ENCODE results near the gene FAM184B.

Gene FAM184B

GRCh38 chr4:17589355-17589754 lies 192.1 kb downstream of the FAM184B start:
- no peaks in the 10 kb centered on the region for H3K9me3 ChIP-seq (ENCODE audit: control insufficient read depth, insufficient read depth, low read depth, low read length)
- H3K36me3 ChIP-seq (ENCODE audit: control insufficient read depth in 2 of 2, insufficient read depth in 1 of 2, low read length in 2 of 2) = peaks cover 0 to 82% of the 10 kb centered on the region in 2 experiments; a peak in 2 of 3 replicates
- H3K4me1 ChIP-seq (ENCODE audit: control insufficient read depth, insufficient read depth, low read length) = no peaks in the 10 kb centered on the region
- POLR2A ChIA-PET = no interaction called here
- H3K27ac ChIP-seq (ENCODE audit: extremely low read depth, low read depth, low read length) = no peak overlapping the region
- TF ChIP-seq HOXC10 (CRISPR knock-in tag; IDR thresholded peaks at IDR 0.05) = no peak
- TF ChIP-seq ZNF26 (tag by site-specific recombination; IDR thresholded peaks at IDR 0.05) = no peak
- TF ChIP-seq ZNF513 (tag by site-specific recombination; IDR thresholded peaks at IDR 0.05) = no peak
- no peak for TF ChIP-seq ZNF560 (tag by site-specific recombination; IDR thresholded peaks at IDR 0.05; ENCODE audit: borderline replicate concordance)
- TF ChIP-seq YY2 (tag by site-specific recombination; IDR thresholded peaks at IDR 0.05) = no peak
- no peak for TF ChIP-seq ZNF10 (tag by site-specific recombination; IDR thresholded peaks at IDR 0.05)
- TF ChIP-seq ZNF2 (tag by site-specific recombination; IDR thresholded peaks at IDR 0.05) = no peak
- no peak overlapping the region for H3K4me3 ChIP-seq (ENCODE audit: low read depth, low read length)
- CTCF ChIA-PET = interaction anchor here (1.1 kb wide), 1 partner anchor 1029 kb away, joined by 3 read pairs; no protein-coding TSS in a partner anchor

GRCh38 chr4:17587094-17587822 lies 194.2 kb downstream of the FAM184B start:
- Histone ChIP-seq H3K27ac (ENCODE audit: extremely low read depth, low read depth, low read length) (no peak overlapping the region), H3K4me1 (ENCODE audit: control insufficient read depth, insufficient read depth, low read length) (no peaks in the 10 kb centered on the region), H3K4me3 (ENCODE audit: low read depth, low read length) (no peak overlapping the region), H3K36me3 (ENCODE audit: control insufficient read depth in 2 of 2, insufficient read depth in 1 of 2, low read length in 2 of 2) (peaks cover 0 to 89% of the 10 kb centered on the region in 2 experiments; a peak in 2 of 3 replicates), H3K9me3 (ENCODE audit: control insufficient read depth, insufficient read depth, low read depth, low read length) (no peaks in the 10 kb centered on the region)
- ChIA-PET CTCF (no interaction called here), POLR2A (no interaction called here)
- no peak for TF ChIP-seq ZNF10 (tag by site-specific recombination; IDR thresholded peaks at IDR 0.05)
- TF ChIP-seq ZNF37A (tag by site-specific recombination; IDR thresholded peaks at IDR 0.05) = no peak
- no peak for TF ChIP-seq ZXDB (tag by site-specific recombination; IDR thresholded peaks at IDR 0.05)
- TF ChIP-seq HOXC10 (CRISPR knock-in tag; IDR thresholded peaks at IDR 0.05) = no peak
- no peak for TF ChIP-seq ZNF169 (tag by site-specific recombination; IDR thresholded peaks at IDR 0.05)
- TF ChIP-seq OSR2 (tag by site-specific recombination; IDR thresholded peaks at IDR 0.05) = no peak
- no peak for TF ChIP-seq ZNF19 (tag by site-specific recombination; IDR thresholded peaks at IDR 0.05; ENCODE audit: low read depth)
- no peak for TF ChIP-seq ZNF560 (tag by site-specific recombination; IDR thresholded peaks at IDR 0.05; ENCODE audit: borderline replicate concordance)
- TF ChIP-seq ZNF423 (tag by site-specific recombination; IDR thresholded peaks at IDR 0.05) = no peak
- no peak for TF ChIP-seq ZNF639 (tag by site-specific recombination; IDR thresholded peaks at IDR 0.05)
- no peak for TF ChIP-seq SCRT1 (tag by site-specific recombination; IDR thresholded peaks at IDR 0.05; ENCODE audit: borderline replicate concordance)

GRCh38 chr4:17584521-17585213 lies 196.8 kb downstream of the FAM184B start:
- no peaks in the 10 kb centered on the region for H3K4me1 ChIP-seq (ENCODE audit: control insufficient read depth, insufficient read depth, low read length)
- no peak overlapping the region for H3K4me3 ChIP-seq (ENCODE audit: low read depth, low read length)
- ChIA-PET CTCF (interaction anchor here (0.9 kb wide), 1 partner anchor 51 kb away, joined by 5 read pairs; no protein-coding TSS in a partner anchor), POLR2A (no interaction called here)
- no peak overlapping the region for H3K27ac ChIP-seq (ENCODE audit: extremely low read depth, low read depth, low read length)
- peaks cover 0 to 97% of the 10 kb centered on the region in 2 experiments; a peak in 2 of 3 replicates for H3K36me3 ChIP-seq (ENCODE audit: control insufficient read depth in 2 of 2, insufficient read depth in 1 of 2, low read length in 2 of 2)
- H3K9me3 ChIP-seq (ENCODE audit: control insufficient read depth, insufficient read depth, low read depth, low read length) = no peaks in the 10 kb centered on the region
- TF ChIP-seq BCL11B (tag by site-specific recombination; IDR thresholded peaks at IDR 0.05; ENCODE audit: low read depth) (no peak), ZNF645 (tag by site-specific recombination; IDR thresholded peaks at IDR 0.05) (no peak), ZNF433 (tag by site-specific recombination; IDR thresholded peaks at IDR 0.05; ENCODE audit: low read depth) (no peak), ZNF600 (tag by site-specific recombination; IDR thresholded peaks at IDR 0.05) (no peak), ZFP37 (tag by site-specific recombination; IDR thresholded peaks at IDR 0.05) (no peak), ZNF274 (IDR thresholded peaks at IDR 0.05; ENCODE audit: low read length) (no peak), ZNF274 (tag by site-specific recombination; IDR thresholded peaks at IDR 0.05; ENCODE audit: borderline replicate concordance) (no peak), ZFP69B (tag by site-specific recombination; IDR thresholded peaks at IDR 0.05) (no peak), ZNF488 (tag by site-specific recombination; IDR thresholded peaks at IDR 0.05) (no peak), ZNF701 (tag by site-specific recombination; IDR thresholded peaks at IDR 0.05) (no peak)
